Measurements from ENCODE around the gene TGM2.

TGM2 gene

GRCh38 chr20:38131588-38132121 lies 33.4 kb downstream of the TGM2 start:
- Histone ChIP-seq H3K4me3 (IDR thresholded peaks at IDR 0.05; ENCODE audit: insufficient read depth, low read depth, low read length) (no peak overlapping the region), H3K9ac (no peak overlapping the region), H3K4me2 (no peak overlapping the region), H2AFZ (ENCODE audit: low read depth) (no peak overlapping the region), H3K4me1 (ENCODE audit: low read depth, poor library complexity, severe bottlenecking) (no peaks in the 10 kb centered on the region), H4K20me1 (ENCODE audit: insufficient read depth) (no peaks in the 10 kb centered on the region), H3K36me3 (ENCODE audit: insufficient read depth) (no peaks in the 10 kb centered on the region), H3K27ac (no peak overlapping the region), H3K79me2 (ENCODE audit: insufficient read depth, low read depth) (no peaks in the 10 kb centered on the region), H3K27me3 (ENCODE audit: insufficient read depth, low read depth) (no peaks in the 10 kb centered on the region)
- TF ChIP-seq CTCF (conservative IDR thresholded peaks at IDR 0.05; ENCODE audit: low read depth, low read length): no peak

- no peak for TF ChIP-seq CTCF (conservative IDR thresholded peaks at IDR 0.05; ENCODE audit: low read depth, low read length)
- Histone ChIP-seq H4K20me1 (ENCODE audit: insufficient read depth) (no peaks in the 10 kb centered on the region), H3K27ac (no peak overlapping the region), H3K79me2 (ENCODE audit: insufficient read depth, low read depth) (no peaks in the 10 kb centered on the region), H3K9ac (no peak overlapping the region), H3K4me2 (no peak overlapping the region), H3K4me1 (ENCODE audit: low read depth, poor library complexity, severe bottlenecking) (no peaks in the 10 kb centered on the region), H3K4me3 (IDR thresholded peaks at IDR 0.05; ENCODE audit: insufficient read depth, low read depth, low read length) (no peak overlapping the region), H3K36me3 (ENCODE audit: insufficient read depth) (no peaks in the 10 kb centered on the region), H3K27me3 (ENCODE audit: insufficient read depth, low read depth) (no peaks in the 10 kb centered on the region), H2AFZ (ENCODE audit: low read depth) (no peak overlapping the region)
Measured at GRCh38 chr20:38130687-38131587, 34.1 kb downstream of the TGM2 start.

- Histone ChIP-seq H3K27me3 (ENCODE audit: insufficient read depth, low read depth) (no peaks in the 10 kb centered on the region), H2AFZ (ENCODE audit: low read depth) (no peak overlapping the region), H3K4me3 (IDR thresholded peaks at IDR 0.05; ENCODE audit: insufficient read depth, low read depth, low read length) (no peak overlapping the region), H3K79me2 (ENCODE audit: insufficient read depth, low read depth) (no peaks in the 10 kb centered on the region), H4K20me1 (ENCODE audit: insufficient read depth) (no peaks in the 10 kb centered on the region), H3K36me3 (ENCODE audit: insufficient read depth) (no peaks in the 10 kb centered on the region), H3K27ac (no peak overlapping the region), H3K4me1 (ENCODE audit: low read depth, poor library complexity, severe bottlenecking) (no peaks in the 10 kb centered on the region), H3K4me2 (no peak overlapping the region), H3K9ac (no peak overlapping the region)
- no peak for TF ChIP-seq CTCF (conservative IDR thresholded peaks at IDR 0.05; ENCODE audit: low read depth, low read length)
Measured at GRCh38 chr20:38129893-38130609, 35.0 kb downstream of the TGM2 start.

- Histone ChIP-seq H3K9ac (no peak overlapping the region), H3K27ac (no peak overlapping the region), H3K4me1 (ENCODE audit: low read depth, poor library complexity, severe bottlenecking) (no peaks in the 10 kb centered on the region), H3K79me2 (ENCODE audit: insufficient read depth, low read depth) (no peaks in the 10 kb centered on the region), H4K20me1 (ENCODE audit: insufficient read depth) (no peaks in the 10 kb centered on the region), H2AFZ (ENCODE audit: low read depth) (no peak overlapping the region), H3K4me3 (IDR thresholded peaks at IDR 0.05; ENCODE audit: insufficient read depth, low read depth, low read length) (no peak overlapping the region), H3K4me2 (no peak overlapping the region), H3K27me3 (ENCODE audit: insufficient read depth, low read depth) (no peaks in the 10 kb centered on the region), H3K36me3 (ENCODE audit: insufficient read depth) (no peaks in the 10 kb centered on the region)
- no peak for TF ChIP-seq CTCF (conservative IDR thresholded peaks at IDR 0.05; ENCODE audit: low read depth, low read length)
Measured at GRCh38 chr20:38129248-38129865, 35.7 kb downstream of the TGM2 start.
